Esophagus muscularis mucosa (tissue), 4 donors: ENCODE results near the gene CSRP3. TPM values are rescaled to one million over a fixed set of nuclear protein-coding genes. Genes with fewer than 3 reads are reported as not detected.

Experiments used
- DNase-seq: peaks from one replicate; pipeline ENCODE4 v3.0.0-alpha.2; 2017; ENCODE audit errors: extremely low spot score
- H3K27ac ChIP-seq, 4 donors: fragments of 200-600 bp; sonication (generic); replicated peaks in 1 of 4; 1 replicate in 3 of 4; 2 replicates in 1 of 4; pipeline ENCODE4 v1.5.1; 2016 to 2019; ENCODE audit warnings: mild to moderate bottlenecking in 1 of 4
- H3K27me3 ChIP-seq, 4 donors: fragments of 200-600 bp; sonication (generic); one replicate each; pipeline versions ENCODE4 v1.5.1 to v1.6.0; 2016 to 2019
- H3K36me3 ChIP-seq, 4 donors: fragments of 200-600 bp; sonication (generic); one replicate each; pipeline ENCODE4 v1.5.1; 2016 to 2019
- H3K4me1 ChIP-seq, 4 donors: fragments of 200-600 bp; sonication (generic); one replicate each; pipeline ENCODE4 v1.5.1; 2016 to 2019
- H3K4me3 ChIP-seq, 4 donors: fragments of 200-600 bp; sonication (generic); 1 replicate in 2 of 4; 2 replicates in 2 of 4; pipeline ENCODE4 v1.5.1; 2016 to 2019; ENCODE audit warnings: mild to moderate bottlenecking in 4 of 4, moderate library complexity in 1 of 4
- H3K9me3 ChIP-seq, 4 donors: fragments of 200-600 bp; sonication (generic); 1 replicate in 3 of 4; 2 replicates in 1 of 4; pipeline ENCODE4 v1.5.1; 2016 to 2019
- EP300 ChIP-seq: sonication (generic); formaldehyde crosslinking; IDR thresholded peaks from one replicate; pipeline ENCODE4 v1.6.1; 2017; ENCODE audit warnings: antibody characterized with exemption
- POLR2A ChIP-seq: fragments of 450-650 bp; IDR thresholded peaks from one replicate; pipeline ENCODE4 v1.6.1; 2017; ENCODE audit warnings: antibody characterized with exemption, moderate library complexity, mild to moderate bottlenecking, low read depth
- POLR2AphosphoS5 ChIP-seq, 2 donors: sonication (generic); formaldehyde crosslinking; IDR thresholded peaks; one replicate each; pipeline ENCODE4 v1.6.1; 2017; ENCODE audit warnings: antibody characterized with exemption in 2 of 2
- WGBS: methylation state at CpG from one replicate; pipeline ENCODE4 v1.1.5; 2018; 5-methylcytosine and 5-hydroxymethylcytosine counted together
- intact Hi-C: fragments of 100-400 bp; cut with DNase I; formaldehyde crosslinking; loops from one replicate; pipeline ENCODE4 v1.15.1; 2023
- total RNA-seq, 4 donors: library from RNA; depleted of rRNA; stranded (reverse); fragments of >200 nt; gene quantifications; one replicate each; pipeline versions ENCODE4 v1.1.0 to v1.2.1, GENCODE V29; 2016
- TF ChIP-seq, protein P1 (sequence below), 3 experiments: fragments of 200-600 bp in 2 of 3; fragments of 450-650 bp in 1 of 3; sonication (generic) in 2 of 3; IDR thresholded peaks; one replicate each; pipeline ENCODE4 v1.5.1; 2017 to 2019; ENCODE audit warnings: antibody characterized with exemption in 3 of 3, mild to moderate bottlenecking in 2 of 3, moderate library complexity in 1 of 3

CSRP3 gene
- total RNA-seq, 4 donors from 2014 or later, result not detected

DNA sequence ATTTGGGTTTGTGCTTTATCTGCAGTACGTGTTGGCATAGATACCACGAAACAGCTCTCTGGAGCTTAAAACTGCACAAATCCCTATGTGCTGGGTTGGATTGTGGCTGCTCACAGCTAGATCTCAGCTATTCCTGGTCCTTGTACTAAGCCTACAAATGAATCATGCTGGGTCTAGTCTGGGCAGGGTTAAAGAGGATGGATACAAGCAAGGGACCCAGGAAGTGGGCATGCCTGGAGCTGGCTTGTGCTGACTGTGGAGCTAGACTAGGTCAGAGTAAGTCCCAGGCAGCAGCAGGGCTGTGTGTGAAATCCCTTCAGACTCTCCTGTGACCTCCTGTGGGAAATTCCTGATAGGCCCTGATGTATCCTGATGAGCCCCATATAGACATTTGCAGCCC, 42.8 kb upstream of the CSRP3 start:
- Histone ChIP-seq H3K27ac (no peak overlapping the region), H3K27me3 (peaks cover 0 to 59% (median 33%) of the 10 kb centered on the region in 4 donors), H3K9me3 (no peaks in the 10 kb centered on the region), H3K4me1 (peaks cover 21 to 29% (median 27%) of the 10 kb centered on the region in 4 donors), H3K36me3 (no peaks in the 10 kb centered on the region), H3K4me3 (no peak overlapping the region)
- 95% methylated on average over 2 of the region's 2 CpGs for WGBS
- intact Hi-C loops, result no loop called here
- no peak for DNase-seq
- TF ChIP-seq, protein P1, sequence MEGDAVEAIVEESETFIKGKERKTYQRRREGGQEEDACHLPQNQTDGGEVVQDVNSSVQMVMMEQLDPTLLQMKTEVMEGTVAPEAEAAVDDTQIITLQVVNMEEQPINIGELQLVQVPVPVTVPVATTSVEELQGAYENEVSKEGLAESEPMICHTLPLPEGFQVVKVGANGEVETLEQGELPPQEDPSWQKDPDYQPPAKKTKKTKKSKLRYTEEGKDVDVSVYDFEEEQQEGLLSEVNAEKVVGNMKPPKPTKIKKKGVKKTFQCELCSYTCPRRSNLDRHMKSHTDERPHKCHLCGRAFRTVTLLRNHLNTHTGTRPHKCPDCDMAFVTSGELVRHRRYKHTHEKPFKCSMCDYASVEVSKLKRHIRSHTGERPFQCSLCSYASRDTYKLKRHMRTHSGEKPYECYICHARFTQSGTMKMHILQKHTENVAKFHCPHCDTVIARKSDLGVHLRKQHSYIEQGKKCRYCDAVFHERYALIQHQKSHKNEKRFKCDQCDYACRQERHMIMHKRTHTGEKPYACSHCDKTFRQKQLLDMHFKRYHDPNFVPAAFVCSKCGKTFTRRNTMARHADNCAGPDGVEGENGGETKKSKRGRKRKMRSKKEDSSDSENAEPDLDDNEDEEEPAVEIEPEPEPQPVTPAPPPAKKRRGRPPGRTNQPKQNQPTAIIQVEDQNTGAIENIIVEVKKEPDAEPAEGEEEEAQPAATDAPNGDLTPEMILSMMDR (IDR thresholded peaks at IDR 0.05), result no peak
- TF ChIP-seq POLR2AphosphoS5 (IDR thresholded peaks at IDR 0.05), result no peak
- no peak for TF ChIP-seq EP300
- no peak for TF ChIP-seq POLR2A

DNA sequence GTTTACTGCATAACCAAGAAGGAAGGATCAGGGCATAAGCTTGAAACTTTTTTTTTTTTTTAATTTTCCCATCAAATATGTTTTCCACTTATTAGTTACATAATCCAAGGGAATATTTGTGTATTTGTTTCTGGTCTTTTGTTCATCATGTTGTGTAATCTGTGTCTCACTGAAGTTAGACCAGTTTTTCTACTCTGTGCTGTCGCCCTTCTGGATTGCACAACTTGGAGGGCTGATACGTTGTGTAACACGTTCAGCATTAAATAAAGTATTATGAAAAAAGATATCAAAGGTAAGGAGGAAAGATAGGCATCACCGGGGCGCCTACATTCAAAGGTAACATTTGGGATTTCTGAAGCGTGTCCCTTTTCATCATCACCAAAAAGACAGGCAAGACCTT, 42.3 kb upstream of the CSRP3 start:
- no peaks in the 10 kb centered on the region for H3K36me3 ChIP-seq
- peaks cover 0 to 63% (median 33%) of the 10 kb centered on the region in 4 donors for H3K27me3 ChIP-seq
- no peaks in the 10 kb centered on the region for H3K9me3 ChIP-seq
- WGBS, result 85% methylated on average over 6 of the region's 6 CpGs
- no peak overlapping the region for H3K4me3 ChIP-seq
- no peak overlapping the region for H3K27ac ChIP-seq
- no peak for TF ChIP-seq POLR2AphosphoS5 (IDR thresholded peaks at IDR 0.05)
- no peak for TF ChIP-seq EP300
- TF ChIP-seq, protein P1 (IDR thresholded peaks at IDR 0.05), result no peak
- TF ChIP-seq POLR2A, result no peak
- intact Hi-C loops, result no loop called here
- peaks cover 21 to 29% (median 27%) of the 10 kb centered on the region in 4 donors for H3K4me1 ChIP-seq
- DNase-seq, result no peak

DNA sequence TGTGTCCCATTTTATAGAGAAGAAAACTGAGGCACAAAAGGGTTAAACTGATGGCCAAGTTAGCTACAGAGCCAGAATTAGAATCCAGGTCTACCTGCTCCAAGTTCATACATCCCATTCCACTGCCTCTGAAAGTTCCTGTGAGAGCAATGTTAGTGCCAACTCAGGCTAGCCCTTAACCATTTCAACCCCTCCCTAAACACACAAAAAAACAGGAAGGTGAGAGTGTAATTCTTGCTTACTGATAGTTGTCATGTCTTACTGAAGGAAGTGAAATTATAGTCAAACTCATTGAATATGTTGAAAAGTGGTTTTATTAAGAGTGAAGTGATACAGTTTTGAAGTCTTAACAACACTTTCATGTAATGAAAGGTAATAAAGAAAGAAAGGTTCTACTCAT, 41.8 kb upstream of the CSRP3 start:
- Histone ChIP-seq H3K4me1 (peaks cover 21 to 29% (median 27%) of the 10 kb centered on the region in 4 donors), H3K27ac (no peak overlapping the region), H3K27me3 (peaks cover 0 to 66% (median 36%) of the 10 kb centered on the region in 4 donors), H3K4me3 (no peak overlapping the region), H3K9me3 (no peaks in the 10 kb centered on the region), H3K36me3 (no peaks in the 10 kb centered on the region)
- intact Hi-C loops, result no loop called here
- TF ChIP-seq EP300 (no peak), POLR2A (no peak), POLR2AphosphoS5 (IDR thresholded peaks at IDR 0.05) (no peak)
- TF ChIP-seq, protein P1 (IDR thresholded peaks at IDR 0.05), result no peak
- DNase-seq, result no peak

DNA sequence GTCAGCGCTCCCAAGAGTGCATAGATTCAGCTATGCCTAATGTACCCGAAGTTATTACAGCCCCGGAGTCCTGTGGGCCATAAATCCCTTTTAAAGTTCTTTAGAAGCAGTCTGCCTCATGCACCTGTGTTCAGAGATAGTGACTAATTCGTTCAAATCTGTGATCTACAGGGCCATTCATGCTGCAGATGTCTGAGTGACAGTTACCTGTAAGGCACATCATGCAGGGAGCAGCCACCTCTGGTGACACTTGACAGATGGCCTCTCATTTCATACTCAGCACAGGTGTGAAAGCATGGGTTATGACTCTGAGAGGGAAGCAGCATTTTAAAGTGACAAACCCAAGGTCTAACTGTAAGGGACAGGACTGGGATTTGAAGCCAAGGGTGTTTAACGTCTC, 41.4 kb upstream of the CSRP3 start:
- WGBS, result 68% methylated on average over 5 of the region's 5 CpGs
- H3K36me3 ChIP-seq, result no peaks in the 10 kb centered on the region
- peaks cover 0 to 66% (median 36%) of the 10 kb centered on the region in 4 donors for H3K27me3 ChIP-seq
- no peak overlapping the region for H3K27ac ChIP-seq
- no peaks in the 10 kb centered on the region for H3K9me3 ChIP-seq
- no peak for DNase-seq
- no peak overlapping the region for H3K4me3 ChIP-seq
- TF ChIP-seq POLR2A (no peak), EP300 (no peak), POLR2AphosphoS5 (IDR thresholded peaks at IDR 0.05) (no peak)
- TF ChIP-seq, protein P1 (IDR thresholded peaks at IDR 0.05), result no peak
- H3K4me1 ChIP-seq, result peaks cover 21 to 29% (median 27%) of the 10 kb centered on the region in 4 donors
- intact Hi-C loops, result no loop called here
